ENCODE results near the gene PTPRN2.

PTPRN2 gene

DNA sequence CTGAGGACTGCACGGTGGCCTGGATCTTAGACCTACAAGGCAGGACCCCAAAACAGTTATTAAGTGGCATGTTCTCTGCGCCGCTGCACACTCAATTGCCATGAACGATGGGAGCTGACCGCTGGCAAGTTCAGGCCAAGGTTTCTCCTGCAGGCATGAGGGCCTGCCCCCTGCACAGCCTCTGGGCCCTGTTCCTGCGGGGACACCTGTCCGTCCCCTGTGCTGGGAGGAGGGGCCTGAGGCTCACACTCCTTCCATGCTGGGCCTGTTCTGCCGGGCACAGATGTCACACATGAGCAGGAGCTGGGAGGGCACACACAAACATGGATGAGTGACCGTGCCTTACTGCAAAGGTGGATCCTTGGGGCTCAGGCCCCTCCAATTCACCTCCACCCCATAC, 90.0 kb downstream of the PTPRN2 start:
- Histone ChIP-seq H3K4me1 (ENCODE audit: control insufficient read depth in 5 of 5, insufficient read depth in 5 of 5, low read length in 5 of 5) (no peaks in the 10 kb centered on the region), H3K27me3 (ENCODE audit: control insufficient read depth in 5 of 5, insufficient read depth in 4 of 5, low read length in 5 of 5) (peaks cover 12 to 34% (median 18%) of the 10 kb centered on the region in 5 donors), H3K9ac (ENCODE audit: low read length in 5 of 5) (no peak overlapping the region), H3K36me3 (ENCODE audit: control insufficient read depth in 5 of 5, insufficient read depth in 5 of 5, low read length in 5 of 5) (no peaks in the 10 kb centered on the region), H3K27ac (ENCODE audit: low read depth, low read length) (no peak overlapping the region), H3K4me3 (ENCODE audit: low read depth in 1 of 5, low read length in 5 of 5) (no peak overlapping the region), H3K9me3 (ENCODE audit: control insufficient read depth in 5 of 5, low read length in 5 of 5) (no peaks in the 10 kb centered on the region)

DNA sequence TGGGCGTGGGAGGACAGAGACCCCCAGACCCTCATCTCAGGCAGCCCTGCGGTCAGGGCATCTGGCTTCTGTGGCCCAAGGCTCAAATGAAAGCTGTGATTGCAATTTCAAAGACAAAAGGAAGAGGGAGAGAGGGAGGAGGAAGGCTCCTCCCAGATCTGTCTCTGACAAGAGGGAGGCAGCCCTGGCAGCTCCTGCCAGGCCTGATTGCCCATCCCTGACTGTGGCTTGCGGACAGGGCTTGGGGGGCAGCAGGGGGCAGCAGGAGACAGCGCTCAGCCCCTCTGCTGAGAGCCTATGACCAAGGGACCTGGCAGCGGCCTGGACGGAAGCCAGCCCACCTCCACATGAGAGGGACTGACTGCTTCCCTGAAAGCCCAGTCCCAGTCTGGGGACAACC, 91.8 kb downstream of the PTPRN2 start:
- H3K9ac ChIP-seq (ENCODE audit: low read length in 5 of 5) = no peak overlapping the region

DNA sequence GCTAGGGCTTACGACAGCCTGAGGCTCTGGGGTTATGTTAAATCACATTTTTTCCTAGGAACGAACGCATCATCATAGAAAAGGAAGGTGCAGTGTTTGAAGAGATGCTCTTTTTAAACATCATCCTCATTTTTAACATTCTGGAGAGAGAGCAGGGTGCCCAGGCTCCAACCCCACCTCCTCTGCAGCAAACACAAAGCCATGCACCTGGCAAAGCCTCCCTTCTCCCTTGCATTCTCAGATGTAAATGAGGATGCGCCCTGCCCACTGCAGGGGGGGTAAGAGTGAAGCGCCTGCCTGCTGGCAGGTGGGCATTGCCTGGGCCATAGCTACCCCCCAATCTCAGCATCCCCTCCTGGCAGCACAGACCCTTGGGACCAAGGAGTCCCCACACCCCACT, 92.4 kb downstream of the PTPRN2 start:
- Histone ChIP-seq H3K4me3 (ENCODE audit: low read depth in 1 of 5, low read length in 5 of 5) (no peak overlapping the region), H3K27me3 (ENCODE audit: control insufficient read depth in 5 of 5, insufficient read depth in 4 of 5, low read length in 5 of 5) (peaks cover 7 to 41% (median 27%) of the 10 kb centered on the region in 5 donors), H3K4me1 (ENCODE audit: control insufficient read depth in 5 of 5, insufficient read depth in 5 of 5, low read length in 5 of 5) (no peaks in the 10 kb centered on the region), H3K27ac (ENCODE audit: low read depth, low read length) (no peak overlapping the region), H3K9me3 (ENCODE audit: control insufficient read depth in 5 of 5, low read length in 5 of 5) (no peaks in the 10 kb centered on the region), H3K36me3 (ENCODE audit: control insufficient read depth in 5 of 5, insufficient read depth in 5 of 5, low read length in 5 of 5) (no peaks in the 10 kb centered on the region), H3K9ac (ENCODE audit: low read length in 5 of 5) (no peak overlapping the region)

More for the DNA sequence above, 91.8 kb downstream of the PTPRN2 start:
- Histone ChIP-seq H3K27ac (ENCODE audit: low read depth, low read length) (no peak overlapping the region), H3K9me3 (ENCODE audit: control insufficient read depth in 5 of 5, low read length in 5 of 5) (no peaks in the 10 kb centered on the region), H3K27me3 (ENCODE audit: control insufficient read depth in 5 of 5, insufficient read depth in 4 of 5, low read length in 5 of 5) (peaks cover 7 to 35% (median 24%) of the 10 kb centered on the region in 5 donors), H3K36me3 (ENCODE audit: control insufficient read depth in 5 of 5, insufficient read depth in 5 of 5, low read length in 5 of 5) (no peaks in the 10 kb centered on the region), H3K4me3 (ENCODE audit: low read depth in 1 of 5, low read length in 5 of 5) (no peak overlapping the region), H3K4me1 (ENCODE audit: control insufficient read depth in 5 of 5, insufficient read depth in 5 of 5, low read length in 5 of 5) (no peaks in the 10 kb centered on the region)

DNA sequence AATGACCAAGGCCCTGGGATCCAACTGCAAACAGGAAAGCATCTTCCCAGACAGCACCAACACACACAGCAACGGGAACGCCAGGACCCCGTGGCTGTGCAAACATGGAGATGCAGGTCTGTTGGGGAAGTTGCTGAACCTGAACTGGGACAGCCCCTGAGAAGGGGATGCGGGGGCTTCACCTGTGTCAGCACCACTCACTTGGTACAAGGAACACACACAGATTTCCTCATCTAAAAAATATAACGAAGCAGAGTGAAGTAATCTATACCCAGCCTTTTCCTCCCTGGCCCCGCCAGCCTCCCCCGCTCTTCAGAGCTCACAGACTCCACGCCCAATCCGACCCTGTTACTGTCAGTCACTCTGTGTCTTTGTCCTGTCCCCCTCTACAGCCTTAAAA, 93.0 kb downstream of the PTPRN2 start:
- Histone ChIP-seq H3K36me3 (ENCODE audit: control insufficient read depth in 5 of 5, insufficient read depth in 5 of 5, low read length in 5 of 5) (no peaks in the 10 kb centered on the region), H3K4me3 (ENCODE audit: low read depth in 1 of 5, low read length in 5 of 5) (no peak overlapping the region), H3K9ac (ENCODE audit: low read length in 5 of 5) (no peak overlapping the region), H3K9me3 (ENCODE audit: control insufficient read depth in 5 of 5, low read length in 5 of 5) (no peaks in the 10 kb centered on the region), H3K27me3 (ENCODE audit: control insufficient read depth in 5 of 5, insufficient read depth in 4 of 5, low read length in 5 of 5) (peaks cover 7 to 42% (median 27%) of the 10 kb centered on the region in 5 donors), H3K27ac (ENCODE audit: low read depth, low read length) (no peak overlapping the region), H3K4me1 (ENCODE audit: control insufficient read depth in 5 of 5, insufficient read depth in 5 of 5, low read length in 5 of 5) (no peaks in the 10 kb centered on the region)

DNA sequence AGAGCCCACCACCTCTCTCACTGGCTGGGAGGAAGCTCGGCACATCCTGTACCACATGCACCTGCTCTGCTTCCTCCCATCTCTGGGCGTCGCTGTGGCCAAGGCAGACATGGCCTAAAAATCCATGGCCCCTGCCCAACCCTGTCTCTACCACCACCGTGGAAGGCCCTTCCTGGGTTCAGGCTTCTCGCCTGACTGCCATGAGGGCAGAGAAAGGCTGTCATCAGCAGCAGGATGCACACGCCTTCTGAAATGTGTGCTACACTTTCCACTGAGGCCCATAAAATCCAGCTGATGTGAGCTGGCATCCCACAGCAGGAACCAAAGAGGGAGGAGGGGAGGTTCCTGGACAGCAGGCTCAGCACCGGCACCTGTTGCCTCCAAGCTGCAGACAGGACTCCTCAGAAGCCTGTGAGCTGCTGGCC, 93.4 kb downstream of the PTPRN2 start:
- no peak overlapping the region for H3K27ac ChIP-seq (ENCODE audit: low read depth, low read length)
- H3K36me3 ChIP-seq (ENCODE audit: control insufficient read depth in 5 of 5, insufficient read depth in 5 of 5, low read length in 5 of 5) = no peaks in the 10 kb centered on the region
- H3K4me1 ChIP-seq (ENCODE audit: control insufficient read depth in 5 of 5, insufficient read depth in 5 of 5, low read length in 5 of 5) = no peaks in the 10 kb centered on the region
- no peaks in the 10 kb centered on the region for H3K9me3 ChIP-seq (ENCODE audit: control insufficient read depth in 5 of 5, low read length in 5 of 5)
- no peak overlapping the region for H3K4me3 ChIP-seq (ENCODE audit: low read depth in 1 of 5, low read length in 5 of 5)
- peaks cover 7 to 46% (median 27%) of the 10 kb centered on the region in 5 donors for H3K27me3 ChIP-seq (ENCODE audit: control insufficient read depth in 5 of 5, insufficient read depth in 4 of 5, low read length in 5 of 5)
- H3K9ac ChIP-seq (ENCODE audit: low read length in 5 of 5) = no peak overlapping the region

DNA sequence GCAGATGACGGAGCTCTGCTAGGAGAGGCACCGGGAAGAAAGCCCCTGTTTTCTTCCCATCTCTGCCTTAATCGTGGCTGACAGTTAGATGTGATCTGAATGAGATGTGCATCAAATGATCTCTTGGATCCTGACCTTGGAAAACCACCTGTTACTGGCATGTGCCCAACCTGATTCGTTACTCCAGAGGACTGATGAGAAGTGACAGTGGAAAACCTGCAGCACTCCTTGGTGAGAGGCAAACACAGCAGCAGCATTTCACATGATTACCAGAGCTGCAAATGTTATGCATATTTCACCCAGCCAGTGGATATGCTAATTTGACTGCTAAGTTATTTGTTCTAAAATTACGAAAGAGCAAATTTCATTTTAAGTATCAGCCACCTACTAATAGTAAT, 95.3 kb downstream of the PTPRN2 start:
- H3K9ac ChIP-seq (ENCODE audit: low read length in 5 of 5) = no peak overlapping the region
- no peak overlapping the region for H3K4me3 ChIP-seq (ENCODE audit: low read depth in 1 of 5, low read length in 5 of 5)
- no peaks in the 10 kb centered on the region for H3K36me3 ChIP-seq (ENCODE audit: control insufficient read depth in 5 of 5, insufficient read depth in 5 of 5, low read length in 5 of 5)
- peaks cover 8 to 44% (median 27%) of the 10 kb centered on the region in 5 donors for H3K27me3 ChIP-seq (ENCODE audit: control insufficient read depth in 5 of 5, insufficient read depth in 4 of 5, low read length in 5 of 5)
- H3K9me3 ChIP-seq (ENCODE audit: control insufficient read depth in 5 of 5, low read length in 5 of 5) = no peaks in the 10 kb centered on the region
- H3K27ac ChIP-seq (ENCODE audit: low read depth, low read length) = no peak overlapping the region
- H3K4me1 ChIP-seq (ENCODE audit: control insufficient read depth in 5 of 5, insufficient read depth in 5 of 5, low read length in 5 of 5) = no peaks in the 10 kb centered on the region

DNA sequence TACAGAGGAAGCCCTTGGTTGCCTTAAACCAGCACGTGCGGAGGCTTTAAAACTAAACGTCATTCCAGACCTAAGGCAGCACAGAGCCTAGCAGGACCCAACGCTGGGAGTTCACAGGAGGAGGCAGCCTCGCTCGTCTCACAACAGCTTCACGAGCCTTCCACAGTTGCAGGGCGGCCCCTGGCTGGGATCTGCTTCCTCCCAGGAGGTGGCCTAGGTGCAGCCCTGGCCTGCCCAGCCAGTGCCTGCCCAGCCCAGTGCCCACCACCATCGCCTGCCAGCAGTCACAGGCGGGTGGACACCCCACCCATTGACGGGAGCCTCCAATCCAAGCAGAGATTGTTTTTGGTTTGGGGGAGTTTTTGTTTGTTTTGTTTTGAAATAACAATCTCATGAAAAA, 96.5 kb downstream of the PTPRN2 start:
- Histone ChIP-seq H3K9ac (ENCODE audit: low read length in 5 of 5) (no peak overlapping the region), H3K27ac (ENCODE audit: low read depth, low read length) (no peak overlapping the region), H3K27me3 (ENCODE audit: control insufficient read depth in 5 of 5, insufficient read depth in 4 of 5, low read length in 5 of 5) (peaks cover 8 to 44% (median 27%) of the 10 kb centered on the region in 5 donors), H3K4me3 (ENCODE audit: low read depth in 1 of 5, low read length in 5 of 5) (no peak overlapping the region), H3K9me3 (ENCODE audit: control insufficient read depth in 5 of 5, low read length in 5 of 5) (peaks cover 0 to 3% (median 0%) of the 10 kb centered on the region in 5 donors), H3K36me3 (ENCODE audit: control insufficient read depth in 5 of 5, insufficient read depth in 5 of 5, low read length in 5 of 5) (no peaks in the 10 kb centered on the region), H3K4me1 (ENCODE audit: control insufficient read depth in 5 of 5, insufficient read depth in 5 of 5, low read length in 5 of 5) (no peaks in the 10 kb centered on the region)

DNA sequence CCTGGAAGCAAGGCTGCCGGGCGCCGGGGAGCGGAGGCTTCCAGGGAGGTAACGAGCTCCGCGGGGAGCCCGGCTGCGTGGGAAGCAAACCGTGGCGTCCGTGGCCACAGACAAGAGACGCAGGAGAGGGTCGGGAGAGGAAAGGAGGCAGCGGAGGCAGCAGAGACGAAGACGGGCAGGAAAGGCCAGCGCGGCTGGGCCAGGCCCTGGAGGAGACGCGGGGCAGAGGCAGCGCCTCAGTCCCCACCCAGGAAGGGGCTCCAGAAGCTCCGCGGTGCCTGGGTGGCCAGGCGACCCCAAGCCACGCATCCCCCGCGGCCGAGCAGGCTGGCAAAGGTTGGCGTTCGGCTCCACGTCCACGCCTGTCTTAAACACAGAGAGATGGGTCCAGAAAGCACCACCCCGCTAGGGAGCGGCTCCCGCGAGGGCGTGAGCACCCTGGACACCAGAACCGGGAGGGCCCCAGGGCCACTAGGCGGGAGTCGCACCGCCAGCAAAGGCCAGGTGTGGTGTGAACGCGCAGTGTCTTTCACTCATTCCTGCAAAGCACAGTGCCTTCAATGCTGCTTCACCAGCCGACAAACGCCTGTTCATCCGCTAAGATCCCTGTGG, 97.3 kb downstream of the PTPRN2 start:
- no peaks in the 10 kb centered on the region for H3K4me1 ChIP-seq (ENCODE audit: control insufficient read depth in 5 of 5, insufficient read depth in 5 of 5, low read length in 5 of 5)
- H3K36me3 ChIP-seq (ENCODE audit: control insufficient read depth in 5 of 5, insufficient read depth in 5 of 5, low read length in 5 of 5) = no peaks in the 10 kb centered on the region
- no peak overlapping the region for H3K4me3 ChIP-seq (ENCODE audit: low read depth in 1 of 5, low read length in 5 of 5)
- no peak overlapping the region for H3K27ac ChIP-seq (ENCODE audit: low read depth, low read length)
- peaks cover 0 to 3% (median 0%) of the 10 kb centered on the region in 5 donors for H3K9me3 ChIP-seq (ENCODE audit: control insufficient read depth in 5 of 5, low read length in 5 of 5)
- H3K27me3 ChIP-seq (ENCODE audit: control insufficient read depth in 5 of 5, insufficient read depth in 4 of 5, low read length in 5 of 5) = peaks cover 7 to 36% (median 19%) of the 10 kb centered on the region in 5 donors
- H3K9ac ChIP-seq (ENCODE audit: low read length in 5 of 5) = no peak overlapping the region

DNA sequence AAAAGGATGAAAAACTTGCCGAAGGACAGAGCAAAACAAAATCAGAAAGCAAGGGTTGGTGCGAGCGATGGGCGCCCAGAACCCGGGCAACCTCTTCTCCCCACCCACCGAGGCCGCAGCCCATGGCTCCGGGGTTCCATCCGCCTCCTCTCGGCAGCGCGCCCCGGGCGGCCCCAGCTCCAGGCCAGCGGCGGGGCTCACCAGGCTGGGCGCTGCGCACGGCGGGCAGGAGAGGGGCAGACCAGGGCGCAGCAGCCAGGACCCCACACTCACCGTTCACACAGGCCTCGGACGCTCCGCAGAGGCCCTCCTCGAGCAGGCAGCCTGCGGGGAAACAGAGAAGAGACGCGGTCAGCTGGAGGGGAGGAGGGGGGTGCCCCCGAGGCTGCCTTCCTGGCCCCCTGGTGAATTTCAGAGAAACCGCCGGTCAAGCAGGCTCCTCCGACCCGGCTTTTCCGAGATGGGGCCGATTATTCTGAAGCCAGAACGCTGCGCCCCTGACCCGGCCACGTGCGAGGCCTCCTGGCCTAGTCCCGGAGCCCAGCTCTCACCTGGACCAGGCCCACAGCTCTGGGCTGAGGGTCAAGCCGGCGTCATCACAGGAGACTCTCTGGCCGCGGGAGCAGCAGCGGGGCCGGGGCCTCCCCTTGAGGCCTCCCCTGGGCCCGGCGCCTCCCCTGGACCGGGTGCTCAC, 98.0 kb downstream of the PTPRN2 start:
- Histone ChIP-seq H3K4me3 (ENCODE audit: low read depth in 1 of 5, low read length in 5 of 5) (no peak overlapping the region), H3K27me3 (ENCODE audit: control insufficient read depth in 5 of 5, insufficient read depth in 4 of 5, low read length in 5 of 5) (peaks cover 5 to 32% (median 12%) of the 10 kb centered on the region in 5 donors), H3K4me1 (ENCODE audit: control insufficient read depth in 5 of 5, insufficient read depth in 5 of 5, low read length in 5 of 5) (no peaks in the 10 kb centered on the region), H3K9me3 (ENCODE audit: control insufficient read depth in 5 of 5, low read length in 5 of 5) (peaks cover 0 to 3% (median 0%) of the 10 kb centered on the region in 5 donors), H3K36me3 (ENCODE audit: control insufficient read depth in 5 of 5, insufficient read depth in 5 of 5, low read length in 5 of 5) (no peaks in the 10 kb centered on the region), H3K9ac (ENCODE audit: low read length in 5 of 5) (no peak overlapping the region), H3K27ac (ENCODE audit: low read depth, low read length) (no peak overlapping the region)

DNA sequence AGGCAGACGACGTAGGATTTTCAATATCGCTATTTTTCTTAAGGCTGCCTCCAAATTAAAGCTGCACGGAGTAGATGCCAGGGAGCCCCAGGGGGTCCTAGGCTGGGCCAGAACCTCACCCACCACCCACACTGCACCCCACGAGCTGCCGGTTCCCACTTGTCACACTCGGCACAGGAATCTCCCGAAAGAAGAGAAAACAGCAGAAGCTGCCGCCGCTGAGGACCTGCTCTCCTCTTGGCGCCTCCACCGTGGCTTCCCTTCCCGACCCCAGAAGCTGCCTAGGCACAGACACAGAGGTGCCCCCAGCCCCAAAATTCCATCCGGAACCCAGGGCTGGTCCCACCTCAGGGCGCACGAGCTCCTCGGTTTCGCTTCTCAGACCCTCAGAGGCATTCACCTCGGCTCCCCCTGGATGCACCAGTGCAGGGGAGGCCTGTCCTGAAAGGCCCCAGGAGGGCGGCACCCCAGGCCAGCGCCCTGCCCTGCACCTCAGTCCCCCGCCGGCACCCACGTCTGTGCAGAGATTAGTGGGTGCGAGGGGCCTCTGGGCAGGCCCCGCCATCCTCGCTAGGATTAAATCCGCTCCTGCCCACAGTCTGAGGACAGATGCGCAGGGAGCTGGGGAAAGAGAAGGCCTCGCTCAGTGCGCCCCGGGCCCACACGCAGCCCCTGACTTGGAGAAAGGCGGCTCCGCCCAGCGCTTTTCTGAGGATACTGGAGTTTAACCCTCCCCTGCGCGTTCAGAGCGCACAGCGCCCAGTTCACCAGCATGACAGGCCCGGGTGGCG, 99.2 kb downstream of the PTPRN2 start:
- Histone ChIP-seq H3K36me3 (ENCODE audit: control insufficient read depth in 5 of 5, insufficient read depth in 5 of 5, low read length in 5 of 5) (no peaks in the 10 kb centered on the region), H3K9ac (ENCODE audit: low read length in 5 of 5) (no peak overlapping the region), H3K4me1 (ENCODE audit: control insufficient read depth in 5 of 5, insufficient read depth in 5 of 5, low read length in 5 of 5) (no peaks in the 10 kb centered on the region), H3K4me3 (ENCODE audit: low read depth in 1 of 5, low read length in 5 of 5) (no peak overlapping the region), H3K9me3 (ENCODE audit: control insufficient read depth in 5 of 5, low read length in 5 of 5) (peaks cover 0 to 3% (median 0%) of the 10 kb centered on the region in 5 donors), H3K27ac (ENCODE audit: low read depth, low read length) (no peak overlapping the region), H3K27me3 (ENCODE audit: control insufficient read depth in 5 of 5, insufficient read depth in 4 of 5, low read length in 5 of 5) (peaks cover 5 to 26% (median 9%) of the 10 kb centered on the region in 5 donors)
